ENCODE data around the gene PDX1.

Gene PDX1

DNA sequence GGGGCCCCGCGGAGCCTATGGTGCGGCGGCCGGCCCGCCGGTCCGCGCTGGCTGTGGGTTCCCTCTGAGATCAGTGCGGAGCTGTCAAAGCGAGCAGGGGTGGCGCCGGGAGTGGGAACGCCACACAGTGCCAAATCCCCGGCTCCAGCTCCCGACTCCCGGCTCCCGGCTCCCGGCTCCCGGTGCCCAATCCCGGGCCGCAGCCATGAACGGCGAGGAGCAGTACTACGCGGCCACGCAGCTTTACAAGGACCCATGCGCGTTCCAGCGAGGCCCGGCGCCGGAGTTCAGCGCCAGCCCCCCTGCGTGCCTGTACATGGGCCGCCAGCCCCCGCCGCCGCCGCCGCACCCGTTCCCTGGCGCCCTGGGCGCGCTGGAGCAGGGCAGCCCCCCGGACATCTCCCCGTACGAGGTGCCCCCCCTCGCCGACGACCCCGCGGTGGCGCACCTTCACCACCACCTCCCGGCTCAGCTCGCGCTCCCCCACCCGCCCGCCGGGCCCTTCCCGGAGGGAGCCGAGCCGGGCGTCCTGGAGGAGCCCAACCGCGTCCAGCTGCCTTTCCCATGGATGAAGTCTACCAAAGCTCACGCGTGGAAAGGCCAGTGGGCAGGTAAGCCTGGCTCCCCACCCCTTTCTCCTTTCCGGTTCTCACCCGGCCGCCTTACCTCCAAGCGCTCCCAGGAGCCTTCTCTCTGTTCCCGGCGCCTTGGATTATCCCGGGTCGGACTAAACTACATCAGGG, at the start of gene PDX1:
PDX1 (plus strand) TSS at position 67 of the 743 bp plus-strand sequence; CDS start at position 206, 139 bp downstream.
- DNase-seq (ENCODE audit: low spot score) = peak; percentile 83

DNA sequence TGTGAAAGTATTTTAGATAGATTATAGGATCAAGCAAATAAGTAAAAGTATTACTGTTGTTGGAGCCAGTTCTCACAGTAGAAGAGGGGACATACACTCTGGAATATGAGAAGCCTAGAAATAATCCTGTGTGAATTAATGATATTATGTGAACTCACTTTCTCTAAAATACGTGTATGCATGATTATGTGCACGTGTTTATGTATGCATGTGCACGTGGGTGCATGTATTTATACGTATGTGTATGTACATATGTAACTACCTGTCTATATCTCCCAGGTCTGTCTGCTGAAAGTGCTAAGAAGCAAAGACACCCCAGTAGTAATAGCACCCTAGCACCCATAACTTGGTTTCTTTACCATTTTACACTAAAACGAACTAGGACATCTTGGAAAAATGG, 41.5 kb upstream of the PDX1 start:
- DNase-seq (ENCODE audit: low spot score) = no peak

DNA sequence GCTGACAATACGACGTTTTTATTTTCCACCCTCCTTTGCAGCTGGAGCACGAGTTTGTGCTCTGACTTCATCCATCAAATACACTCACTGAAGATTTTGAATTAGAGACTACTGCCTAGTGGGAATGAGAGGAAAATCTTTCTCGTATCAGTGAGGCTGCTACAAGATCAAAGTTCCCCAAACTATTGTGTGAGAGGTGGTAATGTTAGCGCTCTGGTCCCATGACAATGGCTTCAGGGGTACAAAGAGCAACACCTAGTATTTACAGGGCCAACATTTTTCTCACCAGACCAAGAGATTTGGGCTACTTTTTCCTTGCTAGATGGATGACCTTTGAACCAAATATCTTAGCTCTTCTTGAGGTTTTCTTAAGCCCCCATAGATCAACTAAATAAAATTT, 30.3 kb upstream of the PDX1 start:
- DNase-seq (ENCODE audit: low spot score) = no peak

DNA sequence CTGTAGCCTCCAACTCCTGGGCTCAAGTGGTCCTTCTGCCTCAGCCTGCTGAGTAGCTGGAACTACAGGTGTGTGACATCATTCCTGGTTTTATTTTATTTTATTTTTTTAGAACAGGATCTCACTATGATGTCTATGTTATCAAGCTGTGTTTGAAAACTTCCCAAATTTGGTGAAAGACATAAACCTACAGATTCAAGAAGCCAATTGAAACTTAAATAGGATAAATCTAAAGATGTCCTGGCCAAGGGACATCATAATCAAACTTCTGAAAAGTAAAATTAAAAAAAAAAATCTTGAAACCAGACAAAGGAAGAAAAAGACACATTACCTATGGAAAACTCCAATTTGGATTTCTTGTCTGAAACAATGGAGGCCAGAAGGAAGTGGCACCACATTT, 23.1 kb upstream of the PDX1 start:
- DNase-seq (ENCODE audit: low spot score) = no peak

DNA sequence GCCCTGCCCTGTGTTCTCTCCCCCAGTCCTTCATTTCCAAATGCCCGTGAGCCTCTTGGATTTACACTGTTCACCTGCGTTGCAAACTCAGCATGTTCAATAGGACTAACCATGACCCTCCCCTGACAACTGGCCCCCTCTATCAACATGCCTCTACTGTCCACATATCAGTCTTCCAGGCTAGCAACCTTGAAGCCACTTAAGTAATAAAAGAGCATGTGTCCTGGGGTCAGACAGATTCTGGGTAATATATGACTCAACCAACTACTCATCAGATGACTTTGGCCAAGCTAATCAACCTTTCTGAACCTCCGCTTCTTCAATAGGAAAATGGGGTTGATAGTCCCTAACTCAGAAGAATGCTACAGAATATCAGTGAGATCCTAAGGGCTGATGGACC, 15.1 kb upstream of the PDX1 start:
- DNase-seq (ENCODE audit: low spot score) = no peak

DNA sequence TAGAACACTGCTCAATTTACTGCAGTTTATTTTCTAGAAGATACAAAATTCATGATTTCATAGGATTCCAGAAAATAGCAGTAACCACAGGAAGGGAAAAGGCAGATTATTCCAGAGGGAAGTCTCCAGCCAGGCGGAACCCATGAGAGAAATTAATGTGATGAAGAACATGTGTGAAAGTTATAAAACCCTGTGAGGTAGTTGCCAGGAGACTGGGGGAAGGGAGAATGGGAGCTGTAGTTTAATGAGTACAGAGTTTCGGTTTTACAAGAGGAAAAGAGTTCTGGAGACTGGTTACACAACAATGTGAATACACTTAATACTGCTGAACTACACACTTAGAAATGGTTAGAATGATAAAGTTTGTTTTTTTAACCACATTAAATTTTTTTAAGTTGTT, 14.2 kb upstream of the PDX1 start:
- no peak for DNase-seq (ENCODE audit: low spot score)

DNA sequence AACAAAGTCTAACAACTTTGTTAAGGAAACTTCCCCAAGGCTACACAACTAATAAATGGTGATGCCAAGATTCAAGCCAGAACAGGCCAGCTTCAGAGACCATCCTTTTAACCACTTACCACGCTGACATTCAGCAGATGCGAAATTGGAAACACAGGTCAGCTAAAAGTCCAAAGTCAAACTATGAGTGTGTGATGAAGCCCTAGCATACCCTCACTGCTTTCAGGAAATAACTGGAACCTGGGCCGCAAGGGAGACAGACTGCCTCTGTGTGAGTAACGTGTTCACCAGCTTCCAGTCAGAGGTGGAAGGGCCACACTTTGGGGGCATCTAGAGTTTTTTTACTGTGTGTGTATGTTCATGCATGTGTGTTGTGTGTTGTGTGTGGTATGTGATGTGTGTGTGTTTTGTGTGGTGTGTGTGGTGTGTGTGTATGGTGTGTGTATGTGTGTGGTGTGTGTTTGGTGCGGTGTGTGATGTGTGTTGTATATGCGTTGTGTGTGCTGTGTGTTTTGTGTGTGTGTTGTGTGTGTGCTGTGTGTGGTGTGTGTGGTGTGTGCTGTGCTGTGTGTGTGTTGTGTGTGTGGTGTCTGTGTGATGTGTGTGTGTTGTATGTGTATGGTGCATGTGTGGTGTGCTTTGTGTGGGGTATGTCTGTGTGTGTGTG, 12.5 kb upstream of the PDX1 start:
- DNase-seq (ENCODE audit: low spot score) = no peak

DNA sequence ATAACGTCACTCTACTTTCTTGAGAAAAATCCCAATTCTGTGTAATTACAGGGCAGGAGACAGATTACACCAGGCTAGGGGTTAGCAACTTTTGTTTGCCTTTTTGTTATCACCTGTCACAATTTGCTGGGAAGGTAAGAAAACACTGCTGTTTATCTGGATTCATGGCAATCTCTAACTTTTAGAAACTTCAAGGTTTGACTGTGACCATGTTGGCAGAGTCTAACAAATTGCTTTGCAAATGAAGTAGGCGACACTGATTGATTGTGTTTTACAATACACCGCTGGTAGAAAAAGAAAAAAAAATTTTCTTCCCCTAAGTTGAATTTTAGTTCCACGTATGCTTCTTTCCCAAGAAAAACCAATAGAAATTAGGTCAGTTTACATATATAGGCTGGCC, 10.4 kb upstream of the PDX1 start:
- DNase-seq (ENCODE audit: low spot score) = no peak

DNA sequence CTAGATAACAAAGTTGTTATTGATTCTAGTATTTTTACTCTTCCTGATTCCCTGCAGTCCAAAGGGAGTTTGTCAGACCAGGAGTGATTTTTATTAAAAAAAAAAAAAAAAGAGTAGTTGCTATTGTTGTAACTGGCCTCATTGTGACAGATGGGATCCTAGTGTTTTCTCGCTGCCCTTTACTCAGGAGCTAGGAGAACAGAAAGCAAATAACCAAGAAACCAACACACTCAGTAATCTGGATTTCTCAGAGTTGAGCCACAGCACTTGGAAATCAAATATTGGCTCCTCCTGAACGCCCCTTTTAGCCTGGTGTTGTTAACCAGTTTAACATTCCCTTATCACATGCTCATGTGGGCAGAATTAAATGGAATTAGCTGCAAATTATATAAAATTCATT, 8.3 kb upstream of the PDX1 start:
- no peak for DNase-seq (ENCODE audit: low spot score)

DNA sequence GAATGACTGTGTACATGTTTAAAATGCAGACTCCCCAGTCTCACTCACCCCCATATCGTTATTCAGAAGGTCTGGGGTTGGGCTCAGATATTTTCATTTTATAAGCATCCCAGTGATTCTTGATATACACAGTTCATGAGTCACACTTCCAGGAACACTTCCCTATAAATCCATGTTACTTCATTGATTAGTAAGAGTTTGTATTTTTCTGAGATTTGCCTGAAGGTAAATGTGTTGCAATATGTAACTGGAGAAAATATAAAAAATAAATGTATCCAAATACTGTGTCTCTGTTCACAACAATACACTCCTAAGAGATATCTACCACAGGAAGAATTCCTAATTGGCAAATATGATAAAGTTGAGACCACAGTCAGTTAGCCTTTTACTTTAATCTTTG, 6.6 kb upstream of the PDX1 start:
- no peak for DNase-seq (ENCODE audit: low spot score)

DNA sequence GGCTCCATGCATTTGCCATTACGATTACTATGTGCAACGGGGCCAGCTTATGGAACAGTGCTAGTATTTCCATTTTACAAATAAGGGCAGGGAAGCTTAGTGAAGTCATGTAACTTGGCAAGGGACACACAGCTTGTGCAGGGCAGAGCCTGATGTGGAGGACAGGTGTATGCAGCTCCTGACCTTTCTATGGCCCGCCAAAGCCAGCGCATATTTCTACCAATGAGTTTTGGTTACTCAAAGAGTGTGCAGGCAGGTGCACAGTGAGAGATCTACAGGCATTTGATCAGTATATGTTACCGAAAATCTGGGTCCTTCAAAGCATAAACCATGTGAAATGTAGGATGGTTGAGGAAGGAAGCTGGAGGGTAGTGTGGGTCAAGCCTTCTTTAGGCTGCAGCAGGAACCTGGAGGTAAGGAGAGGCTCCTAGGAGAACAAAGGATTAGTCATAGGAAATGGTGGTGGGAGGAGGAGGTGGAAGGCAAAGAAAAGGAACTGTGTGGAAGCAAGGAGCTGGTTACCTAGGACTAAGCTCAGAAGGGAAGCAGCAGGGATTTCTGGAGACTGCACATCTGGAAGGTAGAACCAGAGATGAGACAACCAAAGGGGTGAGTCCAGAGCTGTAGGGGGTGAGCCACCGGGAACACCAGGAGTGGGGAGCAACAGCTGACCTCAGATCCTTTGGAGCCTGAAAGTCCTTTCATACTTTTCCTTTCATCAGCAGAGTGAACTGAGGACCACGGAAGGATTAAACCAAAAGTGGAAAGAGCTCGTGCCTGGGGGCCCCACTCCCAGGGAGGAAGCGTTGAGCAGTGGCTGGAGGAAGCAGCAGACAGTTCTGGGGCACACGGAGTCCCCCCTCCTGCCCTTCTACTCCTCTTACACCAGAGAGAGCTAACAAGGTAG, 4.2 kb upstream of the PDX1 start:
- DNase-seq (ENCODE audit: low spot score) = no peak

DNA sequence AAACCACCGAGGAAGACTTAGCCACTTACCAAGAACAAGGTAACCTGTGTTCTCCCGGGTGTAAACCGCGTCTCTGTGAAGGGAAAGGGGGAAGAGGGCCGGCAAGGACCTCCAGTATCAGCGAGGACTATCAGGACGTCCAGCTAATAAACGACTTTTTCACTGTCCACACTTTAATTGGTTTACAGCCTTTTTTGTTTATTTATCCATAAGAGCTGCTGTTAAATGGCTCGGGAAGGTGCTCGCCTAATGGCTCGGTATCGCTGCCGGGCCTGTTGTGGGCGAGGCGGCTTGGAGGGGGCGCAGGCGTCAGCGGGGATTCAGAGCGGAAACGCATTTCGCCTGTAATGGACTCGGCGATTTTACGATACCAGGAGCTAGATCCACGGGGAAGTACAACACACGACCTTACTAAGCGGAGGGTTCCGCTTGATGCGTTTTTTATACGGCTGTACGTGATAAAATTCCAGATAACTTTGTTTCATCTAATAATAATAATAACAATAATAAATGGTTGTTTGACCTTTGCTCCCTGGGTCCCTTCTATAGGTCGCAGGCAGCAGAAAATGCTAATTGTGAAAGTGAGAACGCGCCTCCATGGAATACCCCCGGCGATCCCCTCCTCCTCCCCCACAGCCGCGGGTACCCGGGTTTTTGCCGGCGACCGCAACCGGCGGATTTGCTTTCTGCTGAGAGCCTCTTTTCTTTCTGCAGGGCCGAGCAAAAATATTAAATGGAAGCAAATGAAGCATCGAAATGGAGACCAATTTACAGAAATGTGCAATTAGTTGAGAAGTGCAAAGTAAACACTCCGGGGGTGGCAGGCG, 2.5 kb upstream of the PDX1 start:
- DNase-seq (ENCODE audit: low spot score) = no peak

DNA sequence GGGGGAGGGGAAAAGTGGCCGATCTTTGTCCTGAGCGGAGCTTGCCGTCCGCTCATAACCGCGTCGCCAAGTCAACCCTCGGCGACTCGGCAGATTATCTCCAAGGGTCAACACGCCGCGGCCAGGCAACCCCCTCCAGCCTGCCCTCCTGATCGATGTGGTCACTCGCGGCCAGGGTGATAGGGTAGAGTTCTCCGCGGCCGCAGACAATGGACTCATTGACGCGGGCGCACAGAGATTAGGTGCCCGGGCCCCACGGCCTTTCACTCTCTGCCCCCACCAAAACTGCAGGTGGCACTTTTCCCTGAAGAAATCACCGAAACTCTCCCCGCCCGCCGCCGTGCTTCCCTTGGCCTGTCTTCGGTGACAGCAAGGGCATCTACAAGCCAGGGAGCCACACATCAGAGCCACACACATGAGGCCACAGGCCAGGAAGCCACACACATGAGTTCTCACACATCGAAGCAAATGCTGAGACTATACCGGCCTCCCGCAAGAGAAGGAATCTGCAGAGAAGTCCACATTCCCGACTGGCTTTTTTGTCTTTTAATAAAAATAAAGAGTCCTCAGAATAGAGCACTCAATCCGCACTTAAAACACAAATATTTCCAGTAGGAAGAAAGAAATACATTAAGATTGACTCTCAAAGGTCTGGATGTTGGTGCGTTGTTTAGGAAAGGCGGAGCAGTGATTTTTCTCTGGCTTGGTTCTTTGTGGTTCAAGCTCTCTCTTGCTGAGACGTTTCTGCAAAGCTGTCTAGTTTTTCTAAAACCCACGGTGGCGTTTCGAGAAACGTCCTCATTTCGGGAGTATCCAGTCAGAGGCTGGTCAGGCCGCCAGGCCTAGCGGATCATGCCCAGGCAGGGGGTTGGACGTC, 1.5 kb upstream of the PDX1 start:
- peak; percentile 44 for DNase-seq (ENCODE audit: low spot score)

DNA sequence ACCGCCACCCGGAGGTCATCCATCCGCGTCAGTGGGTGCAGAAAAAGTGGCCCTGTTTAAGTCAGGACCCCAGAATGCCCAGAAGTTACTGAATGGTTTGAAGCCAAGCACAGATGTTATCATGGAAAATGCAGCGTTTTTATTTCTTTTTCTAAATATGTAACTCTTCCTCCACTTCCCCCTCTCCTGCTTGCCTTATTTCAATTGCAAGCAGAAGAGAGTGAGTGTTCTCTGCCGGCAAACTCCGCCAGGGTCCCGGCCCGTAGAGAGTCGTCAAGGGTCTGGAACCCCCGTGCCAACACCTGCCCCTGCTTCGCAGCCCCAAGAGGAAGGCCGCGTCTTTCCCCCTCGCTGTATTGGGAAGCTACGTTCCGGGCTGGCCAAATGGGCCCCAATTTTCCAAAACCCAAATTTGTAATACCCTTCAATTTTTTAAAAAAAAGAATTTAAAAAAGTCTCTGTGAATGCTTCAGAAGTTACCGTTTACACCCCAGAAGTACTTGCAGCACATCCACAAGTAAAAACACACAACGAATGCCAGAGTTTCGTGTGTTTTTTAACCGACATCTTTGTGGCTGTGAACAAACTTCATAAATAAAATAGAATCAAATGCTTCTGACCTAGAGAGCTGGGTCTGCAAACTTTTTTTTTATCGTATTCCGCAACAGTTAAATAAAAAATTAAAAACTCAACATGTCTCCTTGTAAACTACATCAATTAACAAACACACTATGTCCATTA, 712 bp upstream of the PDX1 start:
- no peak for DNase-seq (ENCODE audit: low spot score)

DNA sequence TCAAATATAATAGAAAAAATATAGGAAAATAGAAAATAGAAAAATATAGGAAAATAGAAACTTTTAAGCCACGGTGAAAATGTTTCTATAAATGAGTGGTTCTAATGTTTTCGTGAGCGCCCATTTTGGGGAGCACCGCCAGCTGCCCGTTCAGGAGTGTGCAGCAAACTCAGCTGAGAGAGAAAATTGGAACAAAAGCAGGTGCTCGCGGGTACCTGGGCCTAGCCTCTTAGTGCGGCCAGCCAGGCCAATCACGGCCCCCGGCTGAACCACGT, 204 bp upstream of the PDX1 start:
- no peak for DNase-seq (ENCODE audit: low spot score)

DNA sequence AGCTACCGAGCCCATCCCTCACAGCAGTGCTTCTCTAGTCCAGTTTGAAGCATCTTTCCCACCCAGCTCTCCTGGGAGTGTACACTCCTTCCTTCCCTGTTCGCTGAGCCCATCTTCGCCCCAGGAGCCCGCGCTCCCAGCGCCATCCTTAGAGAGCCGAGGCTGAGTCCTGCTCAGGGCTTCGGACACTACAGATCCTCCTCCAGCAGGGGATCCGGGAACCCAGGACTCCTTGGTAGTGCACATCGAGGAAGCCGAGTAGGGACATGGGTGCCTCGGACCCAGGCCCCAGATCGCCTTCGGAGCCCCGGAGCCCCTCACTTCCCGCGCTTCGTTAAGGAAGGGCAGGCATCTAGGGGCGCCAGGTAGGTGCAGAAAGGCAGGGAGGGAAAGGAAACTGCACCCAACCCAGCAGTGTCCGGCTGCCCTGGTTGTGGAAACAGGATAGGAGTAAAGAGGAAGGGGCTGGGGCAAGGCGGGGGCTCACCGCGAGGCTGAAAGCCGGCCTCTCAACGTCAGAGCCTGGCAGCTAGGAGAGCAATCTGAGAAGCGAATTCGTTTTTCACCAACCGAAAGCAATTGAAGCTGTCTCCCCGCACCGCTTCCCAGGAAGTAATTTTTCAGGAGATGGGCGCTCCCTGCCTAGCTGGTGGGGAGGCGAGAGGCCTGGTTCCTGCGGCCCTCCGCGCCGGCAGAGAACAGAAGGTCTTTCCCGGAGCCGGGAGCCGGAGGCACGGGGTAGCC, 1.0 kb downstream of the PDX1 start:
- peak; percentile 43 for DNase-seq (ENCODE audit: low spot score)

DNA sequence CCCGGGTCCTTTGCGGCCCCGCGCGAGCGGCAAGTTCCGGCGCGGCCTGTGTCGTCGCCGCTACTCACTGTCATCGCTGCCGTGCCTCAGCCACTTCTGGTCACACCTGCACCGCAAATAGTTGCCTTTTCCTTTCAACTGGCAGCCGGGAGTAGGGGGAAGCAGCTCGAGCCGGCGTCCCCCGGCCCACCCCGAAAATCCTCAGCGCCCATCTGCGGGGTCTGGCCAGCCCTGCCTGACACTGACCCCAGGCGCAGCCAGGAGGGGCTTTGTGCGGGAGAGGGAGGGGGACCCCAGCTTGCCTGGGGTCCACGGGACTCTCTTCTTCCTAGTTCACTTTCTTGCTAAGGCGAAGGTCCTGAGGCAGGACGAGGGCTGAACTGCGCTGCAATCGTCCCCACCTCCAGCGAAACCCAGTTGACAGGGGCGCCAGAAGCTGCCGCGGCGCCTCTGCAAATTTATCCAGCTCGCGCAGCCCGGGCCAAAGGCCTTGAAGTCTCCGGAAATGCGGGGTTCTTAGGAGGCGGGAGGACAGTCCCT, 1.7 kb downstream of the PDX1 start:
- peak; percentile 40 for DNase-seq (ENCODE audit: low spot score)

DNA sequence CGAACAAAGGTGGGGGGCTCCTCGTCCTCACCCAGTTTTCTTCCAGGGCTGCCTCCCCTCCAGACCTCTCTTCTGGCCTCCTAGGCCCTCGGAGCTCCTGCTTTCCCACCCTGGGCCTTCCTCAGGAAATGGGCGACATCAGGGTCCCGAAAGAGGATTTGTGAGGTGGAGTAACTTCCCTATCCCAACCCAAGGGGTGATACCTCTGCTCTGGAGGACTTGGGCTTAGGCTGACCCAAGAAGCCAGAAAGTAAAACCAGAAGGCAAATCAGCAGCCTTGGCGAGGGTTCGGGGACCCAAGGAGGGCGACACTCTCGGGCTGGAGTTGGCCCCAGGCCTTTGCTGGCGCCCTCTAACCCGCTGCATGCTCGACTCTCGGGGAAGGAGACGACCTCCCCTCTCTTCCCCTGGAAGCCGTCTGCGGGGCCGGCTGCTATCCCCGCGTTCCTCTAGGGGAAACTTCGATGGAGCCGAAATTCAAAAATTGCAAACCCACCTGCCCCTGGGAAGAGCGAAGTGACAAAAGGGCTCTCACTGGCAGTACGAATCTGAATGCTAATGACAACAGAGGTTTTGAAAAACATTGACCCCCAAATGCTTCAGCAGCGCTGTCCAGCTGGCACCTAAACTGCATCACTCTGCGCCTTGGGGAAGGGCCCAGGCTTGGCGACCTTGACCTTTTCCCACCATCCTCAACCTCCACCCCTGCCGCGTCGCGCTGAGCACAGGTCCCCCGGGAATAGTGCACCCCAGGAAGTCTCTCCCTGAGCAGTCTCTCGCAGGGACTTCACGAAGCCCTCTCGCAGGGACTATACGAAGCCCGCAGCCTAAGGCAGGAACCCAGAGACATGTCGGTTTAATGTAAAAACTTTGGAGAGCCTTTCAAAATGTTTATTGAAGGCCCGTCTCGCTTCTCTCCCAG, 2.4 kb downstream of the PDX1 start:
- no peak for DNase-seq (ENCODE audit: low spot score)

Data from HuH-7.5 (cell line).